NCI-H1105 treated with DMSO at 0.1 percent for 48 hours (cell line): ENCODE measurements around the gene ZFYVE21.

Experiments used
- DNase-seq: peaks from one replicate; lab custom pipeline; 2025; lab: John Stamatoyannopoulos, UW

Gene ZFYVE21

DNA sequence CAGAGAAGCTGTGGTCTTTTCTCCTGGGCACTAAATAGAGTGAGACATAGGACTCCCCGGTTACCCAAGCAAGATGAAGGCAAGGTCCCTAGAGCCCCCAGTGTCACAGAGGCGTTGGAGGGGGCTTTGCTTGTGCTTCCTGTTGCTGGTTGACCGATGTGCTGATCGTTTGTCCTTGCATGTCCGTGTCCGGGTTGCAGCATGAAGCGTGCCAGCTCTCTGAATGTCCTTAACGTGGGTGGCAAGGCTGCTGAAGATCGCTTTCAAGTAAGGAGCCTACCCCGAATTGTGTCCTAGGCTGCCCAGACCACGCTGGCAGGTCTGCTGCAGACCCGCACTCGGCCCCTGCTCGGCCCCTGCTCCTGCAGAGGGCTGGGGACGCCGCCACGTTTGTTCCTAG lies 23.5 kb upstream of the ZFYVE21 start:
- DNase-seq = no peak

DNA sequence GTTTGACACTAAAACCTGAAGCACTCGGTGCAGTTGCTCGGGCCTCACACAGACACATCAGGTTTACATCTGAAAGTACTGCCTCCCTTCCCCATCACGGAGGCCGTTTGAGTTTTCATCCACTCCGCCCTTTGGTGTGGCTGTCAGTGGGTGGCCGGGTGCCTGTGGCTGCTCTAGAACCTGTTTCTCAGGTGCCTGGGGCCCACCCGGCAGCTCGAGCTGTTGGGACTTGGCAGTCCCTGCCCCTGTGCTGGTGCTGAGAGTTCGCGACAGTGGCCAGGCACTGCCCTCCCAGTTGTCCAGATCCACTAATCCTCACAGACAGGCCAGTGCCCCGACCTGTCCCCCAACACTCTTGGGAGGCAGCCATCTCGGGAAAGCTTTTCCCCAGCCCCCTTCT lies 22.7 kb upstream of the ZFYVE21 start:
- no peak for DNase-seq

DNA sequence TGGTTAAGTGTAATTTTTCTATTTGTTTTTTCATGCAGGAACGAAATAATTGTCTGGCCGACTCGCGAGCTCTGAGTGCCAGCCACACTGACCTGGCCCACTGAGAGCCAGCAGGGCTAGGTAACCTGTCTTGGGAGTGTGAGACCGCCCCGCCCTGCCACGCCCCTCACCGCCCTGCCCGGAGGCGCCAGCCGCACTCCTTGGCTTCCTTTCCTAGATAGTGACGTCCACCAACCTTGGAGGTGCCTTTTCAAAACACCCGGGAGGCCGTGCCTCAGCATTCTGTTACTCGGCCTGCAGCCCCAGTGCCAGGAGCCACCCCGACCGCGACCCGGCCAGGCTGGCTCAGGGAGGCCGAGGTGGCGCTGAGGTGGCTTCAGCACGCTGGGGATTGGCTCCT lies 22.1 kb upstream of the ZFYVE21 start:
- DNase-seq = no peak

DNA sequence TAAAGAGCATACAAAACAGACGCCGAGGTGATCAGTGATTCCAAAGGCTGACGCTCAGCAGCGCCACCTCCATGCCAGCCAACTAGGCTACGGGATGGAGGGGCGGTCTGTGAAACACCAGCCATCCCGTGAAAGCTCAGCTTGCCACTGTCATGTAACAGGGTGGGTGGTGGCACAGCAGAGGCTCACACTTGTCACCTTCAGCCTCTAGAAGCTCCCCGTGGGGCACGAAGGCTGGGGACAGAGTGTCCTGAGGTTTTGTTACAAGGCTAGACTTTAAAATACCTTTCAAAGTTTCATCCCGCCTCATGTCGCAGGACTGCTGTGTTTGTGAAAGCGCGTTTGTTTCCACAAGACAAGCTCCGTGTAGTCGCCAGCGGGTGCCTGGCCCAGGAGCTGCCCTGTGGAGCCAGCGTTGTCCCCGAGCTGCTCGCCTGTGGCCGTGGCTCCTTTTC lies 21.0 kb upstream of the ZFYVE21 start:
- DNase-seq = no peak

DNA sequence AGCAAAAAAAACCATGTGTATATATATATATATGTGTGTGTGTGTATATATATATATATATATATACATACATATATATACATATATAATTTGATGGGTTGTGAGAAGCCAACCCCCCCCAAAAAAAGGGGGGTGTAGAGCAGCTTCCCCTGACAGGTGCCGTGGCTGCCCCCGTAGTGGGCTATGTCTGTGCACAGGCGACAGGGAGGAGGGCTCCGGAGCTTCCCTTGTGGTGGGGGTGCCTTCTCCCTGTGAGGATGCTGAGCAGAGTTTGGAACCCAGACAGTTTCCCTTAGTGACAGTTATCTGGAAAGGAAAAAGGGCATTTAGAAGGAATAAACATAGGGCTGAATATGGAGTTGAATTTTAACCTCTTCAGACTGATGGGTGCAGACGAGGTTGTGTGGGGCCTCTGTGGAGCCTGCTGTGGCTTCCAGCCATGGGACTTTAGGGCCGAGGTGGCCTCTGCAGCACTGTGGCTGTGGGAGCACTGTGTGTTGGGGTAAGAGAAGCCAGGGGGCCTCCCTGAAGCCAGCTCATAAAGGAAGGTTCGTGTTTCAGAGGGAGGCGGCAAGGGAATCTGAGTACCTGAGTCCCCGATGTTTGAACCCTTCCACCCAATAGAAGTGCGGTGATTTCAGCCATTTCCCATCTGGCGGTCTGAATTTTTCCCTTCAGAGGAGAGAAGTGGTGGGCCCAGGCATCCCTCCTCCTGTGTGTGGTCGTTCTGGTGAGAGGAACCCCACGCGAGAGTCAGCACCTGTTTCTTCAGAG lies 20.1 kb upstream of the ZFYVE21 start:
- DNase-seq = no peak

DNA sequence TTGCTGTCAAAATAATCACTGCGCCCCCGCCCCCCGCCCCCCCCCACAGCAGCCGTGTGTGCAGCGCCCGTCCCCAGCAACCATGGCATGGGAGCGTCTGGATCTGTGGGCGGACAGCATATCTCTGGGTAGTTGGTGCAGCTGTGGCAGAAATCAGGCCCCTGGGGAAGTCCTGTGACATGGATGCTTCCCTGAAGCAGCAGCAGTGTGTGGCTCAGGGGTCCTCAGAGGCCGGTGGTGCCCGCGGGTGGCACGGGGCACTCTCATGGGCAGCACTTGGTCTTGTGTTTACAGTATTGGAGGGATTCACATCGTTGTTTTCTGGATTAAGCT lies 19.6 kb upstream of the ZFYVE21 start:
- no peak for DNase-seq

DNA sequence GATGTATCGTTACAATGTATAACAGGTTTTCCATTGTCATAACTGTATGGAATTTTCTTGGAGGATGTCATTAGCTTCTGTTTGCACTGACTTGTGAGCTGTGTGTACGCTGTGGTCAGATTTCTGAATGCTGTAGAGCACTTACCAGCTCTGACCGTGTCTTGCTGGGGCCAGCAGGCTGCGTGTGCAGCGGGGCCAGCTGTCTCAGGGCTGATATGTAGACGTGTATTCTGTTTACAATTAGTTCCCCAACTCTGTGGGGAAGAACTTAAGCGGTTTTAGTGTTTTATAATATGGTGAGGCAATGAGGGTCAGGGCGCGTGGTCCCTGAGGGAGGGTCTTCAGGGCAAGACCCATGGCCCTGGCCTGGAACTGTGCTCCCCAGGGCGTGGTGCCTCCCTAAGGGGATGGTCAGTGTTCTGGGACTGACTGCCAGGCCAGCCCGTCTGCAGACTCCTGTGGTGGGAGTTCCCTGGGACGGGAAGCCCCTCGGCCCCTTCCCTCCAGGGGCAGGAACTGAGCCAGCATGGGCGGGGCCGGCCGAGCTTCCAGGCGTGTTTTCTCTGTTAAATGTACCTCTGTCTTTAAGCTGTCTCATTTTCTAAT lies 19.0 kb upstream of the ZFYVE21 start:
- DNase-seq = no peak

DNA sequence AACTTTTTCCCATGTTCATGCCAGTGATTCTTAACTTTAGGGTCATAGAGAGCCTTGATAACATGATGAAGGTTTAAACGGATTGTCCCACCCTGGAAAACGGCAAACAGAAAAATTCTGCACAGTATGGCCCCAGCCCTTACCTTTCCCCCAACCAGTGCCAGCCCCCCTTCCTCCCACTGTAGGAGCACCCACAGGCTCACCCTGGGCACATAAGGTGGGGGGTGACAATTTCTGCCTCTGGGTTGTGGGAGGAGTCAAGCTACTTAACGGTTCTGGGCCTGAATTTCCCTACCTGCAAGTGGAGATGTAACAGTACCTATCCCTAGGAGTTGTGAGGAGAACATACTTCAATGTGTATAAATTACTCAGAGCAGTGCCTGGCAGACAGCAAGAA lies 18.4 kb upstream of the ZFYVE21 start:
- DNase-seq = no peak

DNA sequence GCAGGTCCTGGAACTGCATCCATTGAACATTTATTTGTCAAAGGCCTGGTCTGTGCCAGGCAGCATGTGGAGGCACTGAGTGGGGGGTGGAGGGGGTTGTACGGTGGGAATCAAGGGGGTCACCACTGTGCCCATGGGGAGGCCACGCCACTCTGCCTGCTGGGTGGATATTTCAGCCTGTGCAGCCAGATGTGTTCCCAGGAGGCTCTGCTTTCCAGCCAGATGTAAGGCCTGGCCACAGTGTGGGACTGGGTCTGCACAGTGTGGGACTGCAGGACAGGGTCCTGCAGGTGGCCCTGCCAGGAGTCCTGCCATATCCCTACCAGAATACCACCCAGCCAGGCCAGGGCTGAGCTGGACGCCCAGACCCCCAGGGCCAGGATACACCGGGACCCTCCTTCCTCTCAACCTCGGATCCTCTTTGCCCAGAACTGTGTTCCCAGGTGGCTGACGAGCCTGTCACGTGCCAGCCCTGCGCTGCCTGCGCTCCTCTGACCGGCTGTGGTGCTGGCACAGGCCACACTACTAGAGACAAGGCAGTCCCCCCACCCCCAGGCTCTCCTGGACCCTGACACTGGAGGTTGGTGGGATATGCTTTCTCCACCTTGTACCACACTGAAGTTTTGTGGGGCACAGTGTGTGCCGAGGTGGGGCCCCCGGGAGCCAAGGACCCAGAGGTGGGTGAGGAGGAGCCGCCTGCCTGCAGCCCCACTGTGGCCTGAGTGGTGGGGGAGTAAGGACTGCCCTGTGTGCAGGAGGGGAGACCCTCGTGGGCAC lies 17.8 kb upstream of the ZFYVE21 start:
- no peak for DNase-seq

DNA sequence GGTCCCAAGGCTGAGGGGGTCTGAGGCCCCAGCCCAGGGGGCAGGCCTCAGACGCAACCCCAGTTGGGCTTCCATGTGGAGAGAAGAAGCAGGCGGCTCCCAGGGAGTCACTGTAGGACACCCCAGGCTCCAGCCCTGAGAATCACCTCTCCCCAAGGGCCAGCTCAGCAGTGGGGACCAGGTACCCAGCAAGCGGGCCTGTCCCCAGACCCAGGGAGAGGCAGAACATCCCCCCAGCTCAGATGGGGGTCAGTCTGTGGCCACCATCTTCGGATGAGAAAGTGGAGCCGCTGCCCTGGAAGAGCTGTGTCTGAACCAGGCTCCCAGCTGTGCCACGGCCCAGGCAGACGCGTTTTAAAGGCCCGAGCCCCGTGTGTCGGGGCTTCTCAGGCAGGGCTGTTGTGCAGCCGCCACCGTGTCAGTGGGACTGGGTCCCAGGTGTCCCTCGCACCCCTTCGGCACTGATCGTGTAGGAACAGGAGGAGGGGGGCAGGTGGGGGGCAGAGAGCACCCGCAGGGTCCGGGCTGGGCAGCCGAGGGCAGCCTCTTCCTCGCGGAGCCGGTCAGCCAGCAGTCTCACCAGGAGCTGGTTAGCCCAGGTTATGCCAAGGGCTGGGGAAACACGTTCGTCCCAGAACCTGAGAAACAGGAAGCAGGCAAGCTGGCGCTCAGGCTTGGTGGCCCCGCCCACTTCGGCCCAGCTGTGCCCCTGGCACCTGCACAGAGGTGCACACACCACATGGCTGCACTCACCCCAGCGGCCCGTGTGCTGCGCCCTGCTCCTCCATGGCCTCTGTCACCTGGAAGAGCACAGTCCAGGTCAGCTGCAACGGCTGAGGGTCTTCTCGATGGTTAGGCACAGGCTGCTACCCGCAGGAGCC lies 17.0 kb upstream of the ZFYVE21 start:
- DNase-seq = no peak

DNA sequence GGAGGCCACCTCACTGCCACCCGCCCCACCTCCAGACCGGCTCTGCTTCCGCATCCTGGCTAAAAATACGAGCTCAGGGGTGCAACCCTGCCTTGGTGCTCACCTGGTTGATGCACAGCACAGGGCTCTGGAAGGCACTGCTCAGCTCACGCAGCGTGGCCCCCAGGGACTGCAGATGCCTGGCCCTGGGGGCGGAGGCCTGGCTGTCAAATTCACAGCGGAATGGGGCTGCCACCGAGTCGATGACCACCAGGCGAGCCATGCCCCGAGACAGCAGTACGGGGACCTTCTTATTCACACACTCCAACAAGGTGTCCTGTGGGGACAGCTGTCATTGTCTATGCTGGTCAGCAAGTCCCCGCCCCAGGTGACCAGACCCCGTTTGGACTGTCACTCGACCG lies 16.3 kb upstream of the ZFYVE21 start:
- DNase-seq = no peak

DNA sequence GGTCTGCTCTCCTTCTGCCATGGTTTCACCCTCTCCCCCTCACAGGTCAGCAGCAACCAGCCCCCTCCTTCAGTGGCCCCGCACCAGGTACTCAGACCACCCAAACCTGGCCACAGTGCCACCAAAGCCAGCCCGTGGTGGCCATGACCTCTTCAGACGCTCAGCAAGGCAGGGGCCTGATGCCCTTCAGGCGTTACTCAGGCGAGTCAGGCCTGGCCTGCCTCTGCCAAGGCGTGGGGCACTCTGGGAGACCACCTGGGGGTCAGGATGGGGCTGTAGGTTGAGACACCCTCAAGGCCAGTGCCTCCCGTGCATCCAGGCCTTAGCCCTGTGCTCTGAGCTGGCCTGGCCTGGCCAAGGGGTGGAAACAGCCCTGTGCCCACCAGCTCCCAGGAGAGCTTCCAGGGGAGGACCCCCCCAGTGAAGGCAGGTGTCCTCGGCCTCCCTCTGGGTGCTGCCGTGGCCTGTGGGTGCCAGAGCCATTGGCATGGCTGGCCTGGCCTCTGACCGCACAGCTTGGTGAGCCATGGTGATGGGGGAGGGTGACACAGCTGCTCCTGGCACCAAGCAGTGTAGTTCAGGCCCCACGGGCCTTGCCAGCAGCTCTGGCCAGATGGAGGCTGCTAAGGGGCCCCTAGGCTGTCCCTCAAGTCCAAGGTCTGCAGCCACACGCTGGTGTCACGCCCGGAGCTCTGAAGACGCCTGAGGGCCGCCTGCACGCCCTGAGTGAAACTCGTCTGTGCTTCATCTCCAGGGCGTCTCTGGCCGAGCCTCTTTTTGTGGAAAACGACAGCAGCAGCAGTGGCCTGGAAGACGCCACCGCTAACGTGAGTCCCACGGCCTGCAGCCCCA lies 15.5 kb upstream of the ZFYVE21 start:
- no peak for DNase-seq

DNA sequence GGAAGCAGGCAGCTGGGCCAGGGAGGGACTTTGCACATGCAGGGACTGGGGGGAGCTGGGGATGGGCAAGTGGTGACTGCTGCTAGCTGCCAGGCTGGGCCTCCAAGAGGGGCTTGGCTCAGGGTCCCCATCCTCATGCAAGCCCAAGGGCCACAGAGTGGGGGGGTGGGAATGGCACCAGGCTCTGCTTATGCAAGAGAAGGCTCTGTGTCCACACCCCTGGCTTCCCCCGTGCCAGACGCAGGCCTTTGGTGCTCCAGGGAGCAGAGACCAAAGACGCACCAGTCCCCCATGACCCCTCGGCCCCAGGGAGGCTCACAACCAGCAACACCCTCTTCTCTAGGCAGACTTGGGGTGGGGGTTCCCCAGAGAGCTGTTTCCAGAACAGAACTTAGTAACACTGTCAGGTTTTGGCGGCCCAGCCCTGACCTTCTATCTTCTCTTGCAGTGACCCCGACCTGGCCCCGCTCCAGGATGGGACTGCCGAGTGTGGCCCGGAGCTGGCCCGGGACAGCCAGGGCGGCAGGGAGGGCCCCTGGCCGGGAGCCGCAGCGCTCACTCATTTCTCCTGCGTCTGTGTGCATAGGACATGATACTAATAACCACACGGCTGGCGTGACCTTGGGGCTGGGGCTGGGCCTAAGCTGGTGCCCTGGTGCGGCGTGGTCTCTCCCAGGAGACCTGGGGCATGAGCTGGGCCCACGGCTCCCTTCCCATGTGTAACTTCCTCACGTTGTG lies 14.7 kb upstream of the ZFYVE21 start:
- no peak for DNase-seq

DNA sequence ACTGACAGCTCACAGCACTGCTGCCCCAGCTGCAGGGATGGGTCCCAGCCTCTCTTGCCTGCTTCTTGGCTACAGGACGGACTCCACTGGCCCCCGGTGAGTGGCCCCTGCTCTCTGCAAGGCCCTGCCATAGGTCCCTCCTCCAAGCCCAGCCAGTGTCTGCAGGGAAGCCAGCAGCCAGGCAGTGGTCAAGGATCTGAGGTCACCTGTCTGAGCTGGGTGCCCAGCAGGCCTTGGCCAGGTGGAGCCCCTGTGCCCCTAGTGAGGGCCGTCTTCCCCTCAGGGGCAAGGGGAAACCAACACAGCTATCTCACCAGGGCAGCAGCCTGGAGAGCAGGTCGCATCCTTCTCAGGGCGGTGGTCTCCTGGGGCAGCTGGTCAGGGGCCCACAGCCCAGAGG lies 13.5 kb upstream of the ZFYVE21 start:
- no peak for DNase-seq

DNA sequence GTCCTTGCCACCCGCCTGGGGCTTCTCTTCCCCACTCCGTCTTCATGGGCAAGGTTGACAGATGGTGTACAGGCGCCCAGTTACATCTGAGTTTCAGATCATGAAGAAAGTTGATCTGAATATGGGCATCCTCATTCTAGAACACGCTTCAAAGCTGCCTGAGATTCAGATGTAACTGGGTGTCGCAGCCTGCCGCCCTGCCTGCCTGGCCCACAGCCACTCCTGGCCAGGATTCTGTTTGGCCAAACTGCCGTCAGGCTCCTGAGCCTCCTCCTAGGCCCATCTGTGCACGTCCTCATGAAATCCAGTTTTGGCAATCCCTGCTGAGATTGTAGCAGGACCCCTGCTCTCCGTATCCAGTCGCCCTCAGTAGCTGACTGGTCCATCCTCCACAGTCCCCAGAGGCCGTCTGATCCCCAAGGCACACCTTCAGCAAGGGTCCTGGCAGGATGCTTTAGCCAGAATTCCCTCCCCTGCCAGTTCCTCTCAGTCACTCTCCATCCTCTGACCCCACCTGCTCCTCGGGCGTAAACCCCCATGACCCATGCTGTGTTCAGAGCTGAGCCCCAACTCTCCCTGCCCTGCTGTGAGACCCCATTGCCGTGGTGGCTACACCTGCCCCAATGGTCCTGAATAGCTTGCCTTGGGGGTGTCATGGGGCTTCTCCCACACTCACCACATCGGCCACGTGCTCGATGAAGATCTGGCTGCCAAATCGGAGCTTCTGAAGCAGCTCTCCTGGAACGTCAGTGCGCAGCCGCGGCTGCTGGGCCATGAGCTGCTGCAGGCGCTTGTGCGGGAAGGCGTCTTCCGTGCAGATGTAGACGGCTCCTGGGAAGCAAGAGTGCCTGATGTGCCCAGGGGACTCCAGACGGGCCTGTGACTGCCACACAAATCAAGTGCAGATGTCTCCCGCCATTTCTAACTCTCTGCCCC lies 12.8 kb upstream of the ZFYVE21 start:
- DNase-seq = no peak

DNA sequence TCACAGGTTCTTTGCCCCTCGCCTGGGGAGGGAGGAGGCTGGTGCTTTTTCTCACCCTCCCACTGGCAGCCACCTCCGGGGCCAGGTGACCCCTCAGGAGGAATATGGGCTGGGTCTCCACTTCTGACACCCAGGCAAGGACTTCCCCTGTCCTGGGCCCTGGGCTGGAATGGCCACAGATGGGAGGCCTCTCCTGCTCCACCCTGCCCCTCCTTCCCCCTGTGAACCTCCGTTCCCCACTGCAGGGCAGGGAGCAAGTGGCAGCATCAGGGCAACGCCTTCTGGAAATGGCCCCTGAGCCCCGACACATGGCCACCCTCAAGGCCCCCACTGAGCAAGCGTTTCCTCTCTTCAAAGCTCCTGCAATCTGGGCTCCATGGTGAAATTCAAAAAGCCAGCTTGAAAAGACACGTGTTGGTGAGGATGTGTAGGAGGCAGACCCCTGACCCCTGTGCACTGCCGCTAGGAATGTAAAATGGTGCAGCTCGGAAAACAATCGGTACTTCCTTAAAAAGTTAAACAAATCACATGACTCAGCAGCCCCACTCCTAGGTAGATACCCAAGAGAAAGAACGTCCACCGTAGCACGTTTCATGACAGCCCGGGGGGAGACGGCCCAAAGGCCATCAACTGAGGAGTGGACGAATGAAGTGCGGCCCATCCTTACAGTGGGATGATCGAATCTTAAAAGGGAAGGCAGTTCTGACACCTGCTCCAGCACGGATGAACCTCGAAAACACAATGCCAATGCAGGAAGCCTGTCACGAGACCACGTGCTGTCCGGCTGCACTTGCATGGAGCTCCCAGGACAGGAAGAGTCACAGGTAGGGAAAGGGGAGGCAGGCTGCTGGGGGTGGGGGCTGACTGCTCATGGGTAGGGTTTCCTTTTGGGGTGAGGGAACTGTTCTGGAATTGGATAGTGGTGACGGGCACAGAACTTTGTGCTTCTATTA lies 11.9 kb upstream of the ZFYVE21 start:
- DNase-seq = no peak

DNA sequence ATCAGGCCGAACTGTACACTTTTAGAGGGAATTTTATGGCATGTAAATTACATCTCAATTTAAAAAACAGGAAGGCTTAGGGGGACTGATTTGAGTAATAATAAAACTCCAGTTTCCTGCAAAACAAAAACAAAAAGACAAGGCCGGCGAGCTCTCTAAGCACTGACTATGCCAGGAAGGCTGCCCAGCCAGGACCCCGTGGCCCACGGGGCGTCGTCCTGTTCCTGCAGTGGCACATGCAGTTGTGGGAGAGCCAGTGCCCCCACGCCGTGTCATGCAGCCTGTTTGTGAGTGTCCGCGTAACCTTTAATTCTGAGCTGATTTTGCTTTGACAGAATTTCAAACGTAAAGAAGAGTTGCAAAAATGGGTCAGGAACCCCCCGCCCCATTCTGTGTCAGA lies 10.9 kb upstream of the ZFYVE21 start:
- DNase-seq = no peak

DNA sequence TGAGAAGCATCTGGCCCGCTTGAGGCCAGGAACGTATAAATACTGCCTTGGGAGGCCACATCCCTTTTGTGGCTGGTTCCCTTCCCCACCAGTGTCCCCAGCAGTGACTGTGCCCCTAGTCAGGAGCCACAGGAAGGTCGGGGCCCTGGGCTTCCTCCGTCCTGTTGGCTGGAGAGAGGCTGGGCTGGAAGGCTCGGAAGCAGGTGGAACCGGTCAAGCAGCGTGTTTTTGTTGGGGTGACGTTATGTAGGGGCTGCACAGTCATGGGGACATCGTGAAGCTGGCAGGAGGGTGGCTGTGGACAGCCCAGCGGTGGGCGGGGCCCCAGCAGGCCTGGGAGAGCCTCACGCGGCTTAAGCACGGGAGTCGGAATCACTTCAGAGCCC lies 10.5 kb upstream of the ZFYVE21 start:
- DNase-seq = no peak
